Measurements from ENCODE around the gene S100A3.

S100A3 gene

DNA sequence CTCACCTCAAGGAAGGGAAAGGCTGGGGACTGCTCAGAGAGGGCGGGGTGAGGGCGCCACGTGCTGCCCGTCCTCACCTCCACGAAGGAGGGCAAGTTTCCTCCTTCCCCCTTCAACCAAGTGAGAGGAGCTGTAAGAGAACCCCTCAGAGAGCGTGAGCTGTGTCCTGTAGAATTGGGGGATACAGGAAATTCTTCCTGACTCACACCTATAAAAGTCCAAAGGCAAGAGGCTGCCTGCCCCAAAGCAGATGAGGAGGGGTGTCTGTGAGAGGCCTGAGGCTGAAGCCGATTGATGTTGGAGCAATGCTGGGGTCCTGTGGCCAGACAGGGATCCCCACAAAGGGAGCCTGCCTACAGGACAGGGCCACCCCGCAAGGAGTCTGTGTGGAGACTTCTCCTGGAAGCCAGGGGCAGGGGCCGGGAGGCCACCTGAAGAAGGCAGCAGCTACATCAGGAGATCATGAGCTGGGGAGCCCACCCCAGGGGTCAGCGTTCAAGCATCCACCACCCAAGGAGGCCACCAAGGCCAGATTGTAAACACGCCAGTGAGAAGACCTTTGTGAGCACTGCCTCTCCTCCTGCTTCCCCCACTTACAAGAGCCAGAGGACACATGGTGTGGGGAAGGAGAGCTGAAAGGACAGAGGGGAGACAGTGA, 41.0 kb downstream of the S100A3 start:
- DNase-seq, result no peak

DNA sequence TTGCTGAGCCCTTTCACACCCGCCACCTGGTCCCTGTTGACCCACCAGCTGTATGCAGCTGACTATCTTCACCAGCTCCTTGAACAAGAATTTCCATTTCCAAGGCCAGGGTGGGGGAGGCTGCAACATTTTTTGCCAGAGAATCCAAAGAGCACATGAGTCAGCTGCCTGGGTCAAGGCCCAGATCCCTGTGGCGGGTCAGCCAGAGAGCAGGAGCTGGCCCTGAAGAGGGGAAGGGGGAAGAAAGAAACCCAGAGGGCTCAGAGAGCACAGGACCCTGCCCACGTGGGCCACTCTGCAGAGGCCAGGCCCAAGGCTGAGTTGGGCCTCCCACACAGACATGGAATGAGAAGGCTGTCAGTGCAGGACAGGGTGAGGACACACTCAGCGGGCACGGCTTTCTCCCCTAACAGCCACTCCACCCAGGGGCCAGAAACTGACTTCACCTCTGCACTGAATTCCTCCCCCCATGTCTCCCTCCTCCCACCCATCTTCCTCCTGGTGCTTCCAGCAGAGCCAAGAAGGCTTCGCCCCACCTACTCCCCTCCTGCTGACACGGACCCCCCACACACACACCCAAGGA, 42.1 kb downstream of the S100A3 start:
- DNase-seq, result no peak

DNA sequence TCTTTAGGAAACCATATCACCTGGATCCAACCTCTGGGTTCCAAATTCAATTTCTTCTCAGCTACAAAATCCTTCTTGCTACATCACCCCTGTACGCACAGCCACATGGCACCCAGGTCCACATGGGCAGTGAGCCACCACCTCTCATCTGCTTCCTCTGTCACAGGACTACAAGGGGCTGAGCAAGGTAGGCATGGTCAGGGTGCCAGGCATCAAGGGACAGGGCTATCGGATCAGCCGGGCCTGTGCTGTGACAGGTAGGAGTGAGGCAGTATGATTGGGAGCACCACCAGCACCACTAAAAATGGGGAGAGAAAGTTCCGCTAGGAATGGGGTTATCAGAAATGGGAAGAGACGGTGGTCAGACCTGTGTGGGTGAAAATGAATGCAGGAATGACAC, 42.7 kb downstream of the S100A3 start:
- no peak for DNase-seq

DNA sequence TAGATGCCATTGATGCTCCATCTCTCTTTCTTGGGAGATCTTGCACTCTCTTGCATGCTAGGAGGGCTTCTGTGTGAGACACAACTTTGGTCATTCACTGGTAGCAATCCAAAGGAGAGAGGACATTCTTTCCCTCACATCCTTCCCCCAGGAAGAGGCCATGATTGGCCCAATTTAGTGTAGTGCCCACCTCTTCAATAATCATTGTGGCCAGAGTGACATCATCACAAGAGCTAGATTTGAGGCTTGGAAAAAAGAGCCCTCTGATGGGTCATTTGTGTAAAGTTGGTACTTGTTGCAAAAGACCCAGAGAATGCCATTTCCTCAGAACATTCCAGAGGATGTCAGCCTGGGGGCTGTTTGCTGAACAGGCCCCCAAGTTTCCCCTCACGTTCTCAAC, 43.5 kb downstream of the S100A3 start:
- no peak for DNase-seq

DNA sequence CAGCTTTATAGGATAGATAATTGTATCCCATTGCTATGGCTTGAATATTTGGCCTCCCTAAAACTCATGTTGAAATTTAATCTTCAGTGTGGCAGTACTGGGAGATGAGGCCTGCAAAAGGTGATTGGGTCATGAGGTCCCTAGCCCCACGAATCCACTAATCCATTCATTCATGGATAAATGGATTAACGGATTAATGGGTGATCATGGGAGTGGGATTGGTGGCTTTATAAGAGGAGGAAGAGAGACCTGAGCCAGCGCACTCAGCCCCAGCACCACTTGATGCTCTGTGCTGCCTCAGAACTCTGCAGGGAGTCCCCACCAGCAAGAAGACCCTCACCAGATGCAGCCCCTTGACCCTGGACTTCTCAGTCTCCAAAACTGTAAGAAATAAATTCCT, 45.3 kb downstream of the S100A3 start:
- no peak for DNase-seq

DNA sequence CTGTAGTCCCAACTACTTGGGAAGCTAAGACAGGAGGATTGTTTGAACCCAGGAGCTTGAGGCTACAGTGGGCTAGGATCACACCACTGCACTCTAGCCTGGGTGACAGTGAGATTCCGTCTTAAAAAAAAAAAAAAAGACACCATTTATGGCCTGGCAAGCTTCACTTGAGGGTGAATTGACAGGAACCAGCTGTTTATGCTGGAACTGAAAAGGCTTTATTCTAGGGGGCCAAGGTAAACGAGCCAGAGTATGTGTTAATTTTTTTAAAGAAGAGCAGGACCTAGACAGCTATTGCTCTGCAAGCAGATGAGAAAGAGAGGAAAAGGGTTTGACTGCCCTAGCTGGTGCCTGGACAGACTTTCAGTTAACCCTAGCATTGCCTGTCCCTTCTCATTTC, 50.3 kb downstream of the S100A3 start:
- no peak for DNase-seq

Data from 8988T (cell line).